H1 (cell line): Measurements from ENCODE around the gene XRRA1.

ENCODE experiments used
- BCL11A ChIP-seq, 2 experiments: IDR thresholded peaks; one replicate each; pipeline ENCODE4 v1.6.1; 2011; ENCODE audit warnings: low read depth in 2 of 2, low read length in 2 of 2, mild to moderate bottlenecking in 2 of 2
- KDM1A ChIP-seq: fragments of 200-600, 300-600 bp; sonication (generic); IDR thresholded peaks from 2 replicates; pipeline ENCODE4 v1.7.1; 2016; ENCODE audit warnings: mild to moderate bottlenecking, low read length, borderline replicate concordance
- MAFK ChIP-seq: IDR thresholded peaks from 2 replicates; pipeline ENCODE4 v1.6.1; 2012; ENCODE audit warnings: low read depth, mild to moderate bottlenecking, improper control_type of control experiment, low read length
- POLR2A ChIP-seq, 2 experiments: IDR thresholded peaks; 1 replicate in 1 of 2; 2 replicates in 1 of 2; pipeline ENCODE4 v1.6.1; 2011; ENCODE audit warnings: low read depth in 2 of 2, low read length in 2 of 2, mild to moderate bottlenecking in 2 of 2; ENCODE audit errors: control extremely low read depth in 1 of 2
- POLR2AphosphoS5 ChIP-seq: IDR thresholded peaks from 2 replicates; pipeline ENCODE4 v1.6.1; 2011; ENCODE audit warnings: low read depth, low read length
- RNF2 ChIP-seq: fragments of 200-900, 300-1000 bp; sonication (generic); IDR thresholded peaks from 2 replicates; pipeline ENCODE4 v1.7.1; 2016; ENCODE audit warnings: borderline replicate concordance, low read depth, mild to moderate bottlenecking, antibody characterized with exemption, low read length; ENCODE audit not compliant: poor library complexity, severe bottlenecking; ENCODE audit errors: missing control alignments
- TEAD4 ChIP-seq: IDR thresholded peaks from 2 replicates; pipeline ENCODE4 v1.6.1; 2012; ENCODE audit warnings: low read depth, low read length, inconsistent platforms, mixed read lengths
- YY1 ChIP-seq: IDR thresholded peaks from 2 replicates; pipeline ENCODE4 v1.6.1; 2011; ENCODE audit warnings: low read depth, mild to moderate bottlenecking, low read length
- ZNF274 ChIP-seq: IDR thresholded peaks from 2 replicates; pipeline ENCODE4 v1.7.0; 2012; ENCODE audit warnings: low read length, borderline replicate concordance; ENCODE audit errors: extremely low read depth
- TF ChIP-seq, protein P1 (sequence below), 3 experiments: IDR thresholded peaks; 1 replicate in 2 of 3; 2 replicates in 1 of 3; pipeline versions ENCODE4 v1.5.1 to v1.6.1; 2011; ENCODE audit warnings: low read length in 3 of 3, mild to moderate bottlenecking in 3 of 3, inconsistent platforms in 2 of 3, low read depth in 1 of 3, moderate library complexity in 1 of 3; ENCODE audit not compliant: insufficient read depth in 1 of 3; ENCODE audit errors: control extremely low read depth in 1 of 3
- TF ChIP-seq, protein P2 (sequence below): IDR thresholded peaks from 2 replicates; pipeline ENCODE4 v1.6.1; 2011; ENCODE audit warnings: low read depth, mild to moderate bottlenecking, low read length; ENCODE audit not compliant: insufficient read depth

DNA sequence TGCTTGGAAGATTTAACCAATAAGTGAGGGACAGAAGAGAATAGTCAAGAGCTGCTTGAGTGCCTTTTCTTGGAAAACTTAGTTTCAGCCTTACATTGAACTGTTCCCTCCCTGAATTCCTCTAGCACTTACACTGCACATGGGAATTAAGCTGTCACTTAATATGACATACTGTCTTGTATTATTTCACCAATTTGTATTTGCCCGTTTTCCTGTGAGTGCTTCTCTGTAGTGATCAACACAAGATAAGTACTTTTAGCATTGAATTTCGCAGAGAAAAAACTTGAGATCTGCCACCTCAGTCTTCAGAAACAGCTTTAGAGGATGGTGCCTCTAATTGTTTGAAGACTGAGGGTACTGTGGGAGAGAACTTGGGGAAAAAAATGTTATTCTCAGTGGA lies 3.9 kb upstream of the XRRA1 start:
- TF ChIP-seq YY1 (no peak), POLR2AphosphoS5 (no peak), TEAD4 (no peak), ZNF274 (no peak), KDM1A (no peak), POLR2A (IDR thresholded peaks at IDR 0.05; ENCODE audit: control extremely low read depth in 1 of 2, low read depth in 2 of 2, low read length in 2 of 2) (no peak), MAFK (no peak), BCL11A (IDR thresholded peaks at IDR 0.05; ENCODE audit: low read depth in 2 of 2, low read length in 2 of 2) (no peak), RNF2 (no peak)
- TF ChIP-seq, protein P1, sequence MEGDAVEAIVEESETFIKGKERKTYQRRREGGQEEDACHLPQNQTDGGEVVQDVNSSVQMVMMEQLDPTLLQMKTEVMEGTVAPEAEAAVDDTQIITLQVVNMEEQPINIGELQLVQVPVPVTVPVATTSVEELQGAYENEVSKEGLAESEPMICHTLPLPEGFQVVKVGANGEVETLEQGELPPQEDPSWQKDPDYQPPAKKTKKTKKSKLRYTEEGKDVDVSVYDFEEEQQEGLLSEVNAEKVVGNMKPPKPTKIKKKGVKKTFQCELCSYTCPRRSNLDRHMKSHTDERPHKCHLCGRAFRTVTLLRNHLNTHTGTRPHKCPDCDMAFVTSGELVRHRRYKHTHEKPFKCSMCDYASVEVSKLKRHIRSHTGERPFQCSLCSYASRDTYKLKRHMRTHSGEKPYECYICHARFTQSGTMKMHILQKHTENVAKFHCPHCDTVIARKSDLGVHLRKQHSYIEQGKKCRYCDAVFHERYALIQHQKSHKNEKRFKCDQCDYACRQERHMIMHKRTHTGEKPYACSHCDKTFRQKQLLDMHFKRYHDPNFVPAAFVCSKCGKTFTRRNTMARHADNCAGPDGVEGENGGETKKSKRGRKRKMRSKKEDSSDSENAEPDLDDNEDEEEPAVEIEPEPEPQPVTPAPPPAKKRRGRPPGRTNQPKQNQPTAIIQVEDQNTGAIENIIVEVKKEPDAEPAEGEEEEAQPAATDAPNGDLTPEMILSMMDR (IDR thresholded peaks at IDR 0.05; ENCODE audit: control extremely low read depth in 1 of 3, insufficient read depth in 1 of 3, low read depth in 1 of 3, low read length in 3 of 3): no peak
- TF ChIP-seq, protein P2, sequence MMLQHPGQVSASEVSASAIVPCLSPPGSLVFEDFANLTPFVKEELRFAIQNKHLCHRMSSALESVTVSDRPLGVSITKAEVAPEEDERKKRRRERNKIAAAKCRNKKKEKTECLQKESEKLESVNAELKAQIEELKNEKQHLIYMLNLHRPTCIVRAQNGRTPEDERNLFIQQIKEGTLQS: no peak
